HepG2 (cell line): ENCODE measurements around the gene HTR3C. TPM values are rescaled to one million over a fixed set of nuclear protein-coding genes. Genes with fewer than 3 reads are reported as not detected.
A peak's percentile ranks its signal among the peaks of the same experiment; 100 is the strongest.

Source experiments
- ELF3 ChIP-seq: IDR thresholded peaks from 2 replicates; pipeline ENCODE4 v1.6.1; 2016; ENCODE audit warnings: missing genetic modification reagents, missing compliant biosample characterization
- ERF ChIP-seq: IDR thresholded peaks from 2 replicates; pipeline ENCODE4 v1.6.1; 2018; ENCODE audit warnings: missing biosample characterization, missing genetic modification reagents
- HNRNPL ChIP-seq: fragments of 200-400 bp; formaldehyde crosslinking; IDR thresholded peaks from 2 replicates; pipeline ENCODE4 v1.6.1; 2017; ENCODE audit warnings: mild to moderate bottlenecking, low read depth, low read length
- MTERF4 ChIP-seq: sonication (generic); formaldehyde crosslinking; IDR thresholded peaks from 2 replicates; pipeline ENCODE4 v1.8.0; 2023; ENCODE audit warnings: mild to moderate bottlenecking, missing genetic modification reagents
- NCOR1 ChIP-seq: fragments of 200-600 bp; sonication (generic); IDR thresholded peaks from 2 replicates; pipeline ENCODE4 v1.7.0; 2017; ENCODE audit warnings: antibody characterized with exemption, low read length, borderline replicate concordance
- NPAS2 ChIP-seq: sonication (generic); formaldehyde crosslinking; IDR thresholded peaks from 2 replicates; pipeline ENCODE4 v1.8.0; 2022; ENCODE audit warnings: mild to moderate bottlenecking, missing genetic modification reagents, borderline replicate concordance
- POGZ ChIP-seq: sonication (generic); formaldehyde crosslinking; IDR thresholded peaks from 2 replicates; pipeline ENCODE4 v1.4.0; 2020; ENCODE audit warnings: mild to moderate bottlenecking, missing genetic modification reagents
- SMAD3 ChIP-seq: sonication (generic); formaldehyde crosslinking; IDR thresholded peaks from 2 replicates; pipeline ENCODE4 v1.4.0; 2020; ENCODE audit warnings: missing genetic modification reagents
- ZBTB38 ChIP-seq: sonication (generic); formaldehyde crosslinking; IDR thresholded peaks from 2 replicates; pipeline ENCODE4 v1.5.1; 2020; ENCODE audit warnings: mild to moderate bottlenecking, missing genetic modification reagents
- ZFAT ChIP-seq: sonication (generic); formaldehyde crosslinking; conservative IDR thresholded peaks from 2 replicates; pipeline ENCODE4 v1.8.1; 2023; ENCODE audit warnings: missing genetic modification reagents, inconsistent platforms
- ZHX2 ChIP-seq, 2 experiments: sonication (generic) in 1 of 2; formaldehyde crosslinking in 1 of 2; IDR thresholded peaks; 2 replicates each; pipeline versions ENCODE4 v1.6.1 to v1.9.0; 2014 to 2022; ENCODE audit warnings: antibody characterized with exemption in 1 of 2, borderline replicate concordance in 1 of 2, inconsistent platforms in 1 of 2, low read depth in 1 of 2, missing genetic modification reagents in 1 of 2
- ZNF354B ChIP-seq: sonication (generic); formaldehyde crosslinking; IDR thresholded peaks from 2 replicates; pipeline ENCODE4 v1.8.0; 2022; ENCODE audit warnings: mild to moderate bottlenecking, missing genetic modification reagents
- ZNF549 ChIP-seq: sonication (generic); formaldehyde crosslinking; IDR thresholded peaks from 2 replicates; pipeline ENCODE4 v1.5.0; 2020; ENCODE audit warnings: missing genetic modification reagents
- ZNF629 ChIP-seq: sonication (generic); formaldehyde crosslinking; conservative IDR thresholded peaks from 2 replicates; pipeline ENCODE4 v1.5.0; 2020; ENCODE audit warnings: missing genetic modification reagents
- ZNF724P ChIP-seq: sonication (generic); formaldehyde crosslinking; IDR thresholded peaks from 2 replicates; pipeline ENCODE4 v1.8.0; 2022; ENCODE audit warnings: missing genetic modification reagents, borderline replicate concordance
- ZZZ3 ChIP-seq: sonication (generic); formaldehyde crosslinking; IDR thresholded peaks from 2 replicates; pipeline ENCODE4 v1.4.0; 2020; ENCODE audit warnings: missing genetic modification reagents, mild to moderate bottlenecking, borderline replicate concordance
- polyA plus RNA-seq, 8 experiments: library from polyadenylated mRNA; depleted of rRNA in 3 of 8; stranded (reverse) in 7 of 8; unstranded in 1 of 8; fragments of >200 nt; fragmentation: Illumina TruSeq in 4 of 8; extraction: Trizol in 4 of 8; gene quantifications; 2 replicates each; pipeline versions ENCODE4 v1.2.1 to v1.2.3, GENCODE V29; 2011 to 2016; ENCODE audit warnings: low read depth in 4 of 8, missing spikeins in 1 of 8, mixed read lengths in 1 of 8; ENCODE audit not compliant: insufficient read depth in 1 of 8
- total RNA-seq, 5 experiments: library from RNA; depleted of rRNA; stranded (reverse); fragments of >200 nt; fragmentation: Illumina TruSeq; extraction: Trizol; gene quantifications; 2 replicates each; pipeline ENCODE4 v1.2.3, GENCODE V29; 2016; ENCODE audit warnings: low read depth in 1 of 5
- TF ChIP-seq, protein P1 (sequence below): sonication (generic); formaldehyde crosslinking; conservative IDR thresholded peaks from 2 replicates; pipeline ENCODE4 v1.4.0; 2020; ENCODE audit warnings: missing genetic modification reagents
- TF ChIP-seq, protein P2 (sequence below): sonication (generic); formaldehyde crosslinking; IDR thresholded peaks from 2 replicates; pipeline ENCODE4 v1.5.0; 2020; ENCODE audit warnings: mild to moderate bottlenecking, missing genetic modification reagents

The HTR3C gene
- total and polyA plus RNA-seq, 2 of the 13 experiments (the other 11 are each of a cell fraction or from before 2014, with no cell fraction given), result not detected

GRCh38 chr3:184016811-184017671, 35.8 kb upstream of the HTR3C start (continued):
- TF ChIP-seq ZNF549 (no peak), ZNF354B (CRISPR knock-in tag) (0 out of 2 replicates have a peak, but pooled peaks have one; percentile 12), ZHX2 (IDR thresholded peaks at IDR 0.05; ENCODE audit: low read depth) (no peak), ZHX2 (CRISPR knock-in tag; IDR thresholded peaks at IDR 0.05; ENCODE audit: borderline replicate concordance) (0 out of 2 replicates have a peak, but pooled peaks have one; percentile 75), HNRNPL (no peak), NPAS2 (no peak), ERF (CRISPR knock-in tag) (no peak), MTERF4 (no peak), ZNF724P (no peak), ZZZ3 (no peak), SMAD3 (CRISPR knock-in tag) (no peak), ZNF629 (CRISPR knock-in tag) (peak; percentile 21; the same call in 1 of the 2 replicates), ELF3 (CRISPR knock-in tag) (0 out of 2 replicates have a peak, but pooled peaks have one; percentile 1), ZFAT (CRISPR knock-in tag) (no peak), POGZ (CRISPR knock-in tag) (no peak), ZBTB38 (CRISPR knock-in tag) (peak; percentile 91), NCOR1 (no peak)
- TF ChIP-seq, protein P1, sequence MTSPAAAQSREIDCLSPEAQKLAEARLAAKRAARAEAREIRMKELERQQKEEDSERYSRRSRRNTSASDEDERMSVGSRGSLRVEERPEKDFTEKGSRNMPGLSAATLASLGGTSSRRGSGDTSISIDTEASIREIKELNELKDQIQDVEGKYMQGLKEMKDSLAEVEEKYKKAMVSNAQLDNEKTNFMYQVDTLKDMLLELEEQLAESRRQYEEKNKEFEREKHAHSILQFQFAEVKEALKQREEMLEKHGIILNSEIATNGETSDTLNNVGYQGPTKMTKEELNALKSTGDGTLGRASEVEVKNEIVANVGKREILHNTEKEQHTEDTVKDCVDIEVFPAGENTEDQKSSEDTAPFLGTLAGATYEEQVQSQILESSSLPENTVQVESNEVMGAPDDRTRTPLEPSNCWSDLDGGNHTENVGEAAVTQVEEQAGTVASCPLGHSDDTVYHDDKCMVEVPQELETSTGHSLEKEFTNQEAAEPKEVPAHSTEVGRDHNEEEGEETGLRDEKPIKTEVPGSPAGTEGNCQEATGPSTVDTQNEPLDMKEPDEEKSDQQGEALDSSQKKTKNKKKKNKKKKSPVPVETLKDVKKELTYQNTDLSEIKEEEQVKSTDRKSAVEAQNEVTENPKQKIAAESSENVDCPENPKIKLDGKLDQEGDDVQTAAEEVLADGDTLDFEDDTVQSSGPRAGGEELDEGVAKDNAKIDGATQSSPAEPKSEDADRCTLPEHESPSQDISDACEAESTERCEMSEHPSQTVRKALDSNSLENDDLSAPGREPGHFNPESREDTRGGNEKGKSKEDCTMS (CRISPR knock-in tag), result no peak
- TF ChIP-seq, protein P2, sequence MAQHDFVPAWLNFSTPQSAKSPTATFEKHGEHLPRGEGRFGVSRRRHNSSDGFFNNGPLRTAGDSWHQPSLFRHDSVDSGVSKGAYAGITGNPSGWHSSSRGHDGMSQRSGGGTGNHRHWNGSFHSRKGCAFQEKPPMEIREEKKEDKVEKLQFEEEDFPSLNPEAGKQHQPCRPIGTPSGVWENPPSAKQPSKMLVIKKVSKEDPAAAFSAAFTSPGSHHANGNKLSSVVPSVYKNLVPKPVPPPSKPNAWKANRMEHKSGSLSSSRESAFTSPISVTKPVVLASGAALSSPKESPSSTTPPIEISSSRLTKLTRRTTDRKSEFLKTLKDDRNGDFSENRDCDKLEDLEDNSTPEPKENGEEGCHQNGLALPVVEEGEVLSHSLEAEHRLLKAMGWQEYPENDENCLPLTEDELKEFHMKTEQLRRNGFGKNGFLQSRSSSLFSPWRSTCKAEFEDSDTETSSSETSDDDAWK, result no peak
